IMR-90 (cell line): Measurements from ENCODE around the gene DGKB. TPM values are rescaled to one million over a fixed set of nuclear protein-coding genes. Genes with fewer than 3 reads are reported as not detected.
A peak's percentile ranks its signal among the peaks of the same experiment; 100 is the strongest.

Source experiments
- ATAC-seq: fragments of 200-7000 bp; cut with Tn5 transposase; 2 replicates; pipeline ENCODE4 v1.9.1; 2020; ENCODE audit warnings: low read depth, mild to moderate bottlenecking, moderate library complexity
- Bru-seq: library from RNA; stranded (reverse); fragments of 400-500 nt; gene quantifications from one replicate; lab custom pipeline; 2021; lab: Mats Ljungman, UMichigan
- BruChase-seq, 2 experiments: library from RNA; stranded (reverse); fragments of 400-500 nt; gene quantifications; one replicate each; lab custom pipeline; 2021; lab: Mats Ljungman, UMichigan
- BruUV-seq: library from RNA; stranded (reverse); fragments of 400-500 nt; replicated peaks from 2 replicates; lab custom pipeline; 2021; lab: Mats Ljungman, UMichigan
- CTCF ChIA-PET: fragments of 300-600 bp; formaldehyde crosslinking; extraction: SDS; loops from one replicate; lab custom pipeline; 2021; ENCODE audit warnings: antibody characterized with exemption; lab: Yijun Ruan, JAX
- POLR2A ChIA-PET: fragments of 300-600 bp; sonication (Branson Sonifier 250); formaldehyde crosslinking; loops from one replicate; lab custom pipeline; 2022; ENCODE audit warnings: antibody characterized with exemption; ENCODE audit not compliant: unreplicated experiment; lab: Charles Lee
- DNase-seq: peaks from one replicate; pipeline ENCODE4 v3.0.0; 2013
- H2AFZ ChIP-seq: replicated peaks from 2 replicates; pipeline ENCODE3; 2013; ENCODE audit warnings: low read length, mild to moderate bottlenecking; ENCODE audit not compliant: poor library complexity
- H2AK5ac ChIP-seq: 2 replicates; pipeline ENCODE4 v1.6.1; 2013; ENCODE audit warnings: low read depth, low read length, inconsistent platforms
- H2AK9ac ChIP-seq: replicated peaks from 2 replicates; pipeline ENCODE3; 2013; ENCODE audit warnings: mild to moderate bottlenecking, low read depth, low read length, moderate library complexity; ENCODE audit not compliant: poor library complexity
- H2BK120ac ChIP-seq: 2 replicates; pipeline ENCODE4 v1.6.1; 2013; ENCODE audit warnings: low read depth, low read length, inconsistent platforms
- H2BK15ac ChIP-seq: 3 replicates; pipeline ENCODE4 v1.6.1; 2013; ENCODE audit warnings: low read depth, low read length, inconsistent platforms
- H2BK20ac ChIP-seq: 2 replicates; pipeline ENCODE4 v1.6.1; 2013; ENCODE audit warnings: low read depth, mild to moderate bottlenecking, inconsistent platforms, low read length, moderate library complexity
- H2BK5ac ChIP-seq: 2 replicates; pipeline ENCODE4 v1.6.1; 2013; ENCODE audit warnings: mild to moderate bottlenecking, low read depth, low read length, inconsistent platforms; ENCODE audit not compliant: poor library complexity, severe bottlenecking
- H3K14ac ChIP-seq: replicated peaks from 2 replicates; pipeline ENCODE4 v1.6.1; 2013; ENCODE audit warnings: low read depth, low read length, inconsistent platforms
- H3K18ac ChIP-seq: 2 replicates; pipeline ENCODE4 v1.6.1; 2013; ENCODE audit warnings: low read depth, low read length, control low read depth
- H3K23ac ChIP-seq: 2 replicates; pipeline ENCODE4 v1.6.1; 2013; ENCODE audit warnings: low read depth, low read length, inconsistent platforms
- H3K27ac ChIP-seq: 2 replicates; pipeline ENCODE4 v1.5.1; 2013; ENCODE audit warnings: mild to moderate bottlenecking, control low read depth, low read length; ENCODE audit not compliant: insufficient read depth
- H3K27me3 ChIP-seq: 2 replicates; pipeline ENCODE4 v1.6.1; 2013; ENCODE audit warnings: low read length; ENCODE audit not compliant: control insufficient read depth, insufficient read depth
- H3K36me3 ChIP-seq: 2 replicates; pipeline ENCODE4 v1.6.1; 2013; ENCODE audit warnings: low read length, mixed read lengths; ENCODE audit not compliant: control insufficient read depth, insufficient read depth
- H3K4ac ChIP-seq: 2 replicates; pipeline ENCODE4 v1.6.1; 2013; ENCODE audit warnings: low read depth, low read length, inconsistent platforms
- H3K4me1 ChIP-seq: 2 replicates; pipeline ENCODE4 v1.6.1; 2013; ENCODE audit warnings: low read length, mixed read lengths; ENCODE audit not compliant: control insufficient read depth, insufficient read depth
- H3K4me2 ChIP-seq: 2 replicates; pipeline ENCODE4 v1.6.1; 2013; ENCODE audit warnings: low read depth, mild to moderate bottlenecking, control low read depth, low read length, moderate library complexity
- H3K4me3 ChIP-seq: 2 replicates; pipeline ENCODE4 v1.5.1; 2013; ENCODE audit warnings: low read depth, mild to moderate bottlenecking, control low read depth, low read length, moderate library complexity; ENCODE audit not compliant: insufficient read depth
- H3K56ac ChIP-seq: 2 replicates; pipeline ENCODE4 v1.6.1; 2013; ENCODE audit warnings: low read length, inconsistent platforms; ENCODE audit not compliant: insufficient read depth; ENCODE audit errors: extremely low read depth
- H3K79me1 ChIP-seq, 2 experiments: 2 replicates each; pipeline ENCODE4 v1.6.1; 2013; ENCODE audit warnings: low read length in 2 of 2, inconsistent platforms in 1 of 2, low read depth in 1 of 2
- H3K9ac ChIP-seq: 2 replicates; pipeline ENCODE4 v1.6.1; 2013; ENCODE audit warnings: low read depth, low read length, control low read depth
- H3K9me1 ChIP-seq: 2 replicates; pipeline ENCODE4 v1.6.1; 2013; ENCODE audit warnings: low read length, inconsistent platforms; ENCODE audit not compliant: insufficient read depth
- H3K9me3 ChIP-seq: 2 replicates; pipeline ENCODE4 v1.6.1; 2013; ENCODE audit warnings: low read length; ENCODE audit not compliant: control insufficient read depth, insufficient read depth
- H4K20me1 ChIP-seq: 2 replicates; pipeline ENCODE4 v1.6.1; 2013; ENCODE audit warnings: low read length, inconsistent platforms; ENCODE audit not compliant: insufficient read depth
- H4K5ac ChIP-seq: 2 replicates; pipeline ENCODE4 v1.6.1; 2013; ENCODE audit warnings: mild to moderate bottlenecking, low read depth, low read length, control low read depth
- H4K8ac ChIP-seq, 2 experiments: 2 replicates each; pipeline ENCODE4 v1.6.1; 2013; ENCODE audit warnings: low read depth in 2 of 2, low read length in 2 of 2, control low read depth in 1 of 2, inconsistent platforms in 1 of 2
- H4K91ac ChIP-seq: 2 replicates; pipeline ENCODE4 v1.6.1; 2013; ENCODE audit warnings: low read depth, low read length, inconsistent platforms; ENCODE audit not compliant: insufficient read depth
- ELK1 ChIP-seq: fragments of 150-350 bp; IDR thresholded peaks from 2 replicates; pipeline ENCODE4 v1.6.1; 2016; ENCODE audit warnings: low read depth, mild to moderate bottlenecking, low read length, moderate library complexity, borderline replicate concordance
- MAFK ChIP-seq: IDR thresholded peaks from 2 replicates; pipeline ENCODE4 v1.6.1; 2012; ENCODE audit warnings: low read depth, low read length, improper control_type of control experiment
- RCOR1 ChIP-seq: IDR thresholded peaks from 2 replicates; pipeline ENCODE4 v1.6.1; 2012; ENCODE audit warnings: mild to moderate bottlenecking, low read length, improper control_type of control experiment; ENCODE audit not compliant: insufficient replicate concordance
- RFX5 ChIP-seq: IDR thresholded peaks from 2 replicates; pipeline ENCODE4 v1.8.0; 2012; ENCODE audit warnings: low read depth, mild to moderate bottlenecking, low read length, moderate library complexity
- SMC3 ChIP-seq: fragments of 150-350 bp; IDR thresholded peaks from 2 replicates; pipeline ENCODE4 v1.6.1; 2016; ENCODE audit warnings: low read depth, mild to moderate bottlenecking, antibody characterized with exemption, low read length, moderate library complexity
- WGBS, 2 experiments: methylation state at CpG; one replicate each; pipeline versions ENCODE4 v1.1.5 to v1.1.7; 2013; ENCODE audit warnings: missing lambda C conversion rate in 2 of 2; ENCODE audit not compliant: insufficient read length in 1 of 2; ENCODE audit errors: extremely low coverage in 2 of 2; 5-methylcytosine and 5-hydroxymethylcytosine counted together
- dilution Hi-C: fragments of 300-500 bp; cut with HindIII; formaldehyde crosslinking; loops from one replicate; pipeline ENCODE4 v1.14.3; 2018; ENCODE audit warnings: low sequenced_read_pairs; ENCODE audit not compliant: unreplicated experiment
- in situ Hi-C: fragments of 300-500 bp; cut with MboI; formaldehyde crosslinking; loops from 3 replicates; pipeline ENCODE4 v1.14.3; 2019; ENCODE audit warnings: low sequenced_read_pairs, inconsistent platforms, mixed read lengths
- intact Hi-C: fragments of 100-400 bp; cut with micrococcal nuclease; formaldehyde crosslinking; loops from 2 replicates; pipeline ENCODE4 v1.10.0; 2022
- long read RNA-seq: library from polyadenylated mRNA; unstranded; transcript quantifications from one replicate; pipeline ENCODE4 v2.0.0, GENCODE V29; 2021; ENCODE audit not compliant: unreplicated experiment
- polyA plus RNA-seq, 3 experiments: library from polyadenylated mRNA; depleted of rRNA; stranded (reverse); fragments of >200 nt; gene quantifications; 2 replicates each; pipeline ENCODE4 v1.2.3, GENCODE V29; 2012; ENCODE audit warnings: low replicate concordance in 1 of 3
- total RNA-seq: library from RNA; depleted of rRNA; stranded (reverse); fragments of >200 nt; gene quantifications from 2 replicates; pipeline ENCODE4 v1.2.3, GENCODE V29; 2012; rRNA removed
- TF ChIP-seq, protein P1 (sequence below): conservative IDR thresholded peaks from 2 replicates; pipeline ENCODE4 v1.5.1; 2012; ENCODE audit warnings: mild to moderate bottlenecking, low read depth, low read length, improper control_type of control experiment

The DGKB gene
- total RNA-seq = under 0.01 TPM in 1 of 2 replicates, not detected in the other
- polyA plus RNA-seq (2012; rRNA removed) = not detected in 2 replicates
- not detected in 2 replicates for polyA plus RNA-seq (2012; cell fraction: cytosol; rRNA removed)
- polyA plus RNA-seq (2012; cell fraction: nucleus; rRNA removed; ENCODE audit: low replicate concordance) = not detected in 2 replicates
- Bru-seq, nascent RNA = percentile 0 among the genes with signal in this experiment
- BruChase-seq, experiment 1, labeled RNA remaining after a 6-hour chase = percentile 0 among the genes with signal in this experiment
- percentile 1 among the genes with signal in this experiment for BruChase-seq, experiment 2, labeled RNA remaining after a 2-hour chase
- long read RNA-seq = 0 reads

- intact Hi-C loops = no loop called here
- no TSS peak for BruUV-seq
- dilution Hi-C loops = no loop called here
- Histone ChIP-seq H2BK15ac (no peak within 1 kb of the TSS), H4K91ac (no peak within 1 kb of the TSS), H3K14ac (no peak within 1 kb of the TSS), H3K4me1 (no peaks in the 10 kb centered on the region), H3K4ac (no peak within 1 kb of the TSS), H3K4me2 (peak within 1 kb of the TSS; percentile 17; the same call in 1 of the 2 replicates), H4K20me1 (no peaks in the 10 kb centered on the region), H3K27me3 (no peaks in the 10 kb centered on the region), H2BK120ac (no peak within 1 kb of the TSS), H3K9me3 (no peaks in the 10 kb centered on the region), H2AK5ac (no peak within 1 kb of the TSS), H3K18ac (no peak within 1 kb of the TSS), H3K9ac (no peak within 1 kb of the TSS), H3K9me1 (no peaks in the 10 kb centered on the region), H2BK5ac (no peak within 1 kb of the TSS), H3K23ac (no peak within 1 kb of the TSS), H3K56ac (no peak within 1 kb of the TSS), H3K4me3 (no peak within 1 kb of the TSS), H2AFZ (peak within 1 kb of the TSS; percentile 21), H4K5ac (no peak within 1 kb of the TSS), H3K27ac (no peak within 1 kb of the TSS), H2AK9ac (no peak within 1 kb of the TSS), H3K79me1 (no peaks in the 10 kb centered on the region), H2BK20ac (no peak within 1 kb of the TSS), H3K36me3 (no peaks in the 10 kb centered on the region), H4K8ac (no peak within 1 kb of the TSS)
- ChIA-PET POLR2A (no interaction called here), CTCF (interaction anchor here (0.8 kb wide), 1 partner anchor 12 kb away, joined by 4 read pairs; no protein-coding TSS in a partner anchor)
- in situ Hi-C loops = no loop called here
- 0% methylated on average over 4 of the region's 16 CpGs; no CpG with 5 or more reads in 1 of the 2 experiments for WGBS, 2 experiments
- ATAC-seq = 0 out of 2 replicates have a peak, but pooled peaks have one; percentile 40
- TF ChIP-seq ELK1 (no peak), RCOR1 (no peak), MAFK (no peak), RFX5 (no peak), SMC3 (no peak)
- TF ChIP-seq, protein P1, sequence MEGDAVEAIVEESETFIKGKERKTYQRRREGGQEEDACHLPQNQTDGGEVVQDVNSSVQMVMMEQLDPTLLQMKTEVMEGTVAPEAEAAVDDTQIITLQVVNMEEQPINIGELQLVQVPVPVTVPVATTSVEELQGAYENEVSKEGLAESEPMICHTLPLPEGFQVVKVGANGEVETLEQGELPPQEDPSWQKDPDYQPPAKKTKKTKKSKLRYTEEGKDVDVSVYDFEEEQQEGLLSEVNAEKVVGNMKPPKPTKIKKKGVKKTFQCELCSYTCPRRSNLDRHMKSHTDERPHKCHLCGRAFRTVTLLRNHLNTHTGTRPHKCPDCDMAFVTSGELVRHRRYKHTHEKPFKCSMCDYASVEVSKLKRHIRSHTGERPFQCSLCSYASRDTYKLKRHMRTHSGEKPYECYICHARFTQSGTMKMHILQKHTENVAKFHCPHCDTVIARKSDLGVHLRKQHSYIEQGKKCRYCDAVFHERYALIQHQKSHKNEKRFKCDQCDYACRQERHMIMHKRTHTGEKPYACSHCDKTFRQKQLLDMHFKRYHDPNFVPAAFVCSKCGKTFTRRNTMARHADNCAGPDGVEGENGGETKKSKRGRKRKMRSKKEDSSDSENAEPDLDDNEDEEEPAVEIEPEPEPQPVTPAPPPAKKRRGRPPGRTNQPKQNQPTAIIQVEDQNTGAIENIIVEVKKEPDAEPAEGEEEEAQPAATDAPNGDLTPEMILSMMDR = no peak
- peak; percentile 3 for DNase-seq
These were observed at the start of gene DGKB for GRCh38 chr7:14902589-14903067. TSS of gene DGKB (minus strand) at chr7:14902751.
